IMR-90 (cell line): ENCODE measurements around the gene HSPB6. TPM values are rescaled to one million over a fixed set of nuclear protein-coding genes. Genes with fewer than 3 reads are reported as not detected.

Experiments
- ATAC-seq: fragments of 200-7000 bp; cut with Tn5 transposase; 2 replicates; pipeline ENCODE4 v1.9.1; 2020; ENCODE audit warnings: low read depth, mild to moderate bottlenecking, moderate library complexity
- BruUV-seq: library from RNA; stranded (reverse); fragments of 400-500 nt; replicated peaks from 2 replicates; lab custom pipeline; 2021; lab: Mats Ljungman, UMichigan
- CTCF ChIA-PET: fragments of 300-600 bp; formaldehyde crosslinking; extraction: SDS; loops from one replicate; lab custom pipeline; 2021; ENCODE audit warnings: antibody characterized with exemption; lab: Yijun Ruan, JAX
- POLR2A ChIA-PET: fragments of 300-600 bp; sonication (Branson Sonifier 250); formaldehyde crosslinking; loops from one replicate; lab custom pipeline; 2022; ENCODE audit warnings: antibody characterized with exemption; ENCODE audit not compliant: unreplicated experiment; lab: Charles Lee
- DNase-seq: peaks from one replicate; pipeline ENCODE4 v3.0.0; 2013
- H2AFZ ChIP-seq: replicated peaks from 2 replicates; pipeline ENCODE3; 2013; ENCODE audit warnings: low read length, mild to moderate bottlenecking; ENCODE audit not compliant: poor library complexity
- H2AK5ac ChIP-seq: 2 replicates; pipeline ENCODE4 v1.6.1; 2013; ENCODE audit warnings: low read depth, low read length, inconsistent platforms
- H2AK9ac ChIP-seq: replicated peaks from 2 replicates; pipeline ENCODE3; 2013; ENCODE audit warnings: mild to moderate bottlenecking, low read depth, low read length, moderate library complexity; ENCODE audit not compliant: poor library complexity
- H2BK120ac ChIP-seq: 2 replicates; pipeline ENCODE4 v1.6.1; 2013; ENCODE audit warnings: low read depth, low read length, inconsistent platforms
- H2BK15ac ChIP-seq: 3 replicates; pipeline ENCODE4 v1.6.1; 2013; ENCODE audit warnings: low read depth, low read length, inconsistent platforms
- H2BK20ac ChIP-seq: 2 replicates; pipeline ENCODE4 v1.6.1; 2013; ENCODE audit warnings: low read depth, mild to moderate bottlenecking, inconsistent platforms, low read length, moderate library complexity
- H2BK5ac ChIP-seq: 2 replicates; pipeline ENCODE4 v1.6.1; 2013; ENCODE audit warnings: mild to moderate bottlenecking, low read depth, low read length, inconsistent platforms; ENCODE audit not compliant: poor library complexity, severe bottlenecking
- H3K14ac ChIP-seq: replicated peaks from 2 replicates; pipeline ENCODE4 v1.6.1; 2013; ENCODE audit warnings: low read depth, low read length, inconsistent platforms
- H3K18ac ChIP-seq: 2 replicates; pipeline ENCODE4 v1.6.1; 2013; ENCODE audit warnings: low read depth, low read length, control low read depth
- H3K23ac ChIP-seq: 2 replicates; pipeline ENCODE4 v1.6.1; 2013; ENCODE audit warnings: low read depth, low read length, inconsistent platforms
- H3K27ac ChIP-seq: 2 replicates; pipeline ENCODE4 v1.5.1; 2013; ENCODE audit warnings: mild to moderate bottlenecking, control low read depth, low read length; ENCODE audit not compliant: insufficient read depth
- H3K27me3 ChIP-seq: 2 replicates; pipeline ENCODE4 v1.6.1; 2013; ENCODE audit warnings: low read length; ENCODE audit not compliant: control insufficient read depth, insufficient read depth
- H3K36me3 ChIP-seq: 2 replicates; pipeline ENCODE4 v1.6.1; 2013; ENCODE audit warnings: low read length, mixed read lengths; ENCODE audit not compliant: control insufficient read depth, insufficient read depth
- H3K4ac ChIP-seq: 2 replicates; pipeline ENCODE4 v1.6.1; 2013; ENCODE audit warnings: low read depth, low read length, inconsistent platforms
- H3K4me1 ChIP-seq: 2 replicates; pipeline ENCODE4 v1.6.1; 2013; ENCODE audit warnings: low read length, mixed read lengths; ENCODE audit not compliant: control insufficient read depth, insufficient read depth
- H3K4me2 ChIP-seq: 2 replicates; pipeline ENCODE4 v1.6.1; 2013; ENCODE audit warnings: low read depth, mild to moderate bottlenecking, control low read depth, low read length, moderate library complexity
- H3K4me3 ChIP-seq: 2 replicates; pipeline ENCODE4 v1.5.1; 2013; ENCODE audit warnings: low read depth, mild to moderate bottlenecking, control low read depth, low read length, moderate library complexity; ENCODE audit not compliant: insufficient read depth
- H3K56ac ChIP-seq: 2 replicates; pipeline ENCODE4 v1.6.1; 2013; ENCODE audit warnings: low read length, inconsistent platforms; ENCODE audit not compliant: insufficient read depth; ENCODE audit errors: extremely low read depth
- H3K79me1 ChIP-seq, 2 experiments: 2 replicates each; pipeline ENCODE4 v1.6.1; 2013; ENCODE audit warnings: low read length in 2 of 2, inconsistent platforms in 1 of 2, low read depth in 1 of 2
- H3K9ac ChIP-seq: 2 replicates; pipeline ENCODE4 v1.6.1; 2013; ENCODE audit warnings: low read depth, low read length, control low read depth
- H3K9me1 ChIP-seq: 2 replicates; pipeline ENCODE4 v1.6.1; 2013; ENCODE audit warnings: low read length, inconsistent platforms; ENCODE audit not compliant: insufficient read depth
- H3K9me3 ChIP-seq: 2 replicates; pipeline ENCODE4 v1.6.1; 2013; ENCODE audit warnings: low read length; ENCODE audit not compliant: control insufficient read depth, insufficient read depth
- H4K20me1 ChIP-seq: 2 replicates; pipeline ENCODE4 v1.6.1; 2013; ENCODE audit warnings: low read length, inconsistent platforms; ENCODE audit not compliant: insufficient read depth
- H4K5ac ChIP-seq: 2 replicates; pipeline ENCODE4 v1.6.1; 2013; ENCODE audit warnings: mild to moderate bottlenecking, low read depth, low read length, control low read depth
- H4K8ac ChIP-seq, 2 experiments: 2 replicates each; pipeline ENCODE4 v1.6.1; 2013; ENCODE audit warnings: low read depth in 2 of 2, low read length in 2 of 2, control low read depth in 1 of 2, inconsistent platforms in 1 of 2
- H4K91ac ChIP-seq: 2 replicates; pipeline ENCODE4 v1.6.1; 2013; ENCODE audit warnings: low read depth, low read length, inconsistent platforms; ENCODE audit not compliant: insufficient read depth
- BHLHE40 ChIP-seq: fragments of 150-350 bp; IDR thresholded peaks from 2 replicates; pipeline ENCODE4 v1.6.1; 2016; ENCODE audit warnings: mild to moderate bottlenecking, low read depth, low read length
- CEBPB ChIP-seq: IDR thresholded peaks from 2 replicates; pipeline ENCODE4 v1.6.1; 2012; ENCODE audit warnings: low read depth, low read length, improper control_type of control experiment
- CHD1 ChIP-seq: IDR thresholded peaks from 2 replicates; pipeline ENCODE4 v1.6.1; 2012; ENCODE audit warnings: low read depth, low read length, improper control_type of control experiment
- FOS ChIP-seq: fragments of 150-350 bp; IDR thresholded peaks from 2 replicates; pipeline ENCODE4 v1.6.1; 2016; ENCODE audit warnings: low read depth, low read length
- MAFK ChIP-seq: IDR thresholded peaks from 2 replicates; pipeline ENCODE4 v1.6.1; 2012; ENCODE audit warnings: low read depth, low read length, improper control_type of control experiment
- MAZ ChIP-seq: IDR thresholded peaks from 2 replicates; pipeline ENCODE4 v1.6.1; 2012; ENCODE audit warnings: low read depth, mild to moderate bottlenecking, low read length, improper control_type of control experiment, moderate library complexity, borderline replicate concordance
- MXI1 ChIP-seq: IDR thresholded peaks from 2 replicates; pipeline ENCODE4 v1.6.1; 2012; ENCODE audit warnings: low read depth, mild to moderate bottlenecking, low read length, moderate library complexity, borderline replicate concordance
- NFE2L2 ChIP-seq: fragments of 150-350 bp; IDR thresholded peaks from 2 replicates; pipeline ENCODE4 v1.6.1; 2016; ENCODE audit warnings: low read depth, mild to moderate bottlenecking, low read length
- POLR2A ChIP-seq: IDR thresholded peaks from 2 replicates; pipeline ENCODE4 v1.6.1; 2012; ENCODE audit warnings: mild to moderate bottlenecking, low read depth, low read length
- RAD21 ChIP-seq: IDR thresholded peaks from 2 replicates; pipeline ENCODE4 v1.6.1; 2012; ENCODE audit warnings: low read length, improper control_type of control experiment
- RCOR1 ChIP-seq: IDR thresholded peaks from 2 replicates; pipeline ENCODE4 v1.6.1; 2012; ENCODE audit warnings: mild to moderate bottlenecking, low read length, improper control_type of control experiment; ENCODE audit not compliant: insufficient replicate concordance
- RFX5 ChIP-seq: IDR thresholded peaks from 2 replicates; pipeline ENCODE4 v1.8.0; 2012; ENCODE audit warnings: low read depth, mild to moderate bottlenecking, low read length, moderate library complexity
- SMC3 ChIP-seq: fragments of 150-350 bp; IDR thresholded peaks from 2 replicates; pipeline ENCODE4 v1.6.1; 2016; ENCODE audit warnings: low read depth, mild to moderate bottlenecking, antibody characterized with exemption, low read length, moderate library complexity
- WGBS, 2 experiments: methylation state at CpG; one replicate each; pipeline versions ENCODE4 v1.1.5 to v1.1.7; 2013; ENCODE audit warnings: missing lambda C conversion rate in 2 of 2; ENCODE audit not compliant: insufficient read length in 1 of 2; ENCODE audit errors: extremely low coverage in 2 of 2; 5-methylcytosine and 5-hydroxymethylcytosine counted together
- dilution Hi-C: fragments of 300-500 bp; cut with HindIII; formaldehyde crosslinking; loops from one replicate; pipeline ENCODE4 v1.14.3; 2018; ENCODE audit warnings: low sequenced_read_pairs; ENCODE audit not compliant: unreplicated experiment
- in situ Hi-C: fragments of 300-500 bp; cut with MboI; formaldehyde crosslinking; loops from 3 replicates; pipeline ENCODE4 v1.14.3; 2019; ENCODE audit warnings: low sequenced_read_pairs, inconsistent platforms, mixed read lengths
- intact Hi-C: fragments of 100-400 bp; cut with micrococcal nuclease; formaldehyde crosslinking; loops from 2 replicates; pipeline ENCODE4 v1.10.0; 2022
- polyA plus RNA-seq, 3 experiments: library from polyadenylated mRNA; depleted of rRNA; stranded (reverse); fragments of >200 nt; gene quantifications; 2 replicates each; pipeline ENCODE4 v1.2.3, GENCODE V29; 2012; ENCODE audit warnings: low replicate concordance in 1 of 3
- total RNA-seq: library from RNA; depleted of rRNA; stranded (reverse); fragments of >200 nt; gene quantifications from 2 replicates; pipeline ENCODE4 v1.2.3, GENCODE V29; 2012
- TF ChIP-seq, protein P1 (sequence below): fragments of 150-350 bp; IDR thresholded peaks from 2 replicates; pipeline ENCODE4 v1.6.1; 2017; ENCODE audit warnings: mild to moderate bottlenecking, antibody characterized with exemption, low read length, low read depth
- TF ChIP-seq, protein P2 (sequence below): conservative IDR thresholded peaks from 2 replicates; pipeline ENCODE4 v1.5.1; 2012; ENCODE audit warnings: mild to moderate bottlenecking, low read depth, low read length, improper control_type of control experiment

HSPB6 gene
- total and polyA plus RNA-seq, 2 of the 4 experiments (the other 2 are of a cell fraction): 5.7 to 206 TPM

DNA sequence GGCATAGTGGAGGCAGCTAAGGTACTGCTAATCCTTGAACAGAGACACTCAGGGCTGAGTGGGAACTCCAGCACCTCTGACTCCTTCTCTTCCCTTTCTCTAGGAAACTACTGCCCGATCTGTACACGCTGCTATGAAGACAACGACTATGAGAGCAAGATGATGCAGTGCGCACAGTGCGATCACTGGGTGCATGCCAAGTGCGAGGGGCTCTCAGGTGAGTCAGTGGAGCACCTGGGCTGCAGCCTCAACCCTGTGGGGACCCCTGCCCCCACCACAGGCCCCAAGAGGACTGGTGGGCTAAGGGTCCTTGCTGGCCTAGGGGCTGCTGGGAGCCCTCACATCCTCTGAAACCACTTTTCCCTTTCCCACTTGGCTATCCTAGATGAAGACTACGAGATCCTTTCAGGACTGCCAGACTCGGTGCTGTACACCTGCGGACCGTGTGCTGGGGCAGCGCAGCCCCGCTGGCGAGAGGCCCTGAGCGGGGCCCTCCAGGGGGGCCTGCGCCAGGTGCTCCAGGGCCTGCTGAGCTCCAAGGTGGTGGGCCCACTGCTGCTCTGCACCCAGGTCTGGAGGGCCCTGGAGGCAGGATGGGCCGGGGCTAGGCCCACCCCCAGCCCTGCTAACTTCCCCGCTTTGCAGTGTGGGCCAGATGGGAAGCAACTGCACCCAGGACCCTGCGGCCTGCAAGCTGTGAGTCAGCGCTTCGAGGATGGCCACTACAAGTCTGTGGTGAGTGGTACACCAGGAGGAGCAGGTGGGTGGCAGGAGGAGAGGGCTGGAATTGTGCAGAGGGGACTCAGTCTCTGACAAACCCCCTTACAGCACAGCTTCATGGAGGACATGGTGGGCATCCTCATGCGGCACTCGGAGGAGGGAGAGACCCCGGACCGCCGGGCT lies 29.5 kb downstream of the HSPB6 start:
- H3K36me3 ChIP-seq: peaks cover 97% of the 10 kb centered on the region
- no peak for TF ChIP-seq FOS
- no peak for TF ChIP-seq MAZ
- no peak for TF ChIP-seq SMC3
- TF ChIP-seq BHLHE40: no peak
- no peak for TF ChIP-seq MXI1
- no peak for TF ChIP-seq POLR2A
- TF ChIP-seq CEBPB: no peak
- no peak for TF ChIP-seq RFX5
- no peak for TF ChIP-seq MAFK
- no peak for TF ChIP-seq CHD1
- TF ChIP-seq RAD21: no peak
- no peak for TF ChIP-seq RCOR1
- TF ChIP-seq, protein P1, sequence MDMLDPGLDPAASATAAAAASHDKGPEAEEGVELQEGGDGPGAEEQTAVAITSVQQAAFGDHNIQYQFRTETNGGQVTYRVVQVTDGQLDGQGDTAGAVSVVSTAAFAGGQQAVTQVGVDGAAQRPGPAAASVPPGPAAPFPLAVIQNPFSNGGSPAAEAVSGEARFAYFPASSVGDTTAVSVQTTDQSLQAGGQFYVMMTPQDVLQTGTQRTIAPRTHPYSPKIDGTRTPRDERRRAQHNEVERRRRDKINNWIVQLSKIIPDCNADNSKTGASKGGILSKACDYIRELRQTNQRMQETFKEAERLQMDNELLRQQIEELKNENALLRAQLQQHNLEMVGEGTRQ: no peak
- no peak for TF ChIP-seq NFE2L2
- TF ChIP-seq, protein P2, sequence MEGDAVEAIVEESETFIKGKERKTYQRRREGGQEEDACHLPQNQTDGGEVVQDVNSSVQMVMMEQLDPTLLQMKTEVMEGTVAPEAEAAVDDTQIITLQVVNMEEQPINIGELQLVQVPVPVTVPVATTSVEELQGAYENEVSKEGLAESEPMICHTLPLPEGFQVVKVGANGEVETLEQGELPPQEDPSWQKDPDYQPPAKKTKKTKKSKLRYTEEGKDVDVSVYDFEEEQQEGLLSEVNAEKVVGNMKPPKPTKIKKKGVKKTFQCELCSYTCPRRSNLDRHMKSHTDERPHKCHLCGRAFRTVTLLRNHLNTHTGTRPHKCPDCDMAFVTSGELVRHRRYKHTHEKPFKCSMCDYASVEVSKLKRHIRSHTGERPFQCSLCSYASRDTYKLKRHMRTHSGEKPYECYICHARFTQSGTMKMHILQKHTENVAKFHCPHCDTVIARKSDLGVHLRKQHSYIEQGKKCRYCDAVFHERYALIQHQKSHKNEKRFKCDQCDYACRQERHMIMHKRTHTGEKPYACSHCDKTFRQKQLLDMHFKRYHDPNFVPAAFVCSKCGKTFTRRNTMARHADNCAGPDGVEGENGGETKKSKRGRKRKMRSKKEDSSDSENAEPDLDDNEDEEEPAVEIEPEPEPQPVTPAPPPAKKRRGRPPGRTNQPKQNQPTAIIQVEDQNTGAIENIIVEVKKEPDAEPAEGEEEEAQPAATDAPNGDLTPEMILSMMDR: no peak

More for the DNA sequence above, 29.5 kb downstream of the HSPB6 start:
- ATAC-seq: no peak
- 95% methylated on average over 10 of the region's 25 CpGs; no CpG with 5 or more reads in 1 of the 2 experiments for WGBS, 2 experiments
- Histone ChIP-seq H3K27me3 (no peaks in the 10 kb centered on the region), H3K9me1 (no peaks in the 10 kb centered on the region), H4K91ac (no peak overlapping the region), H3K4ac (no peak overlapping the region), H3K4me3 (no peak overlapping the region), H3K18ac (no peak overlapping the region), H2BK20ac (no peak overlapping the region), H2BK5ac (no peak overlapping the region), H4K20me1 (peaks cover 22% of the 10 kb centered on the region), H3K79me1 (peaks cover 12 to 19% of the 10 kb centered on the region in 2 experiments), H2BK120ac (no peak overlapping the region), H3K23ac (no peak overlapping the region), H3K56ac (no peak overlapping the region), H3K9ac (no peak overlapping the region), H4K8ac (no peak overlapping the region), H3K9me3 (no peaks in the 10 kb centered on the region), H3K14ac (no peak overlapping the region), H2BK15ac (no peak overlapping the region), H2AK5ac (no peak overlapping the region), H4K5ac (no peak overlapping the region), H2AK9ac (no peak overlapping the region), H2AFZ (no peak overlapping the region), H3K27ac (no peak overlapping the region), H3K4me1 (no peaks in the 10 kb centered on the region), H3K4me2 (no peak overlapping the region)
- ChIA-PET POLR2A (no interaction called here), CTCF (no interaction called here)
- no peak for DNase-seq
- in situ Hi-C loops (no loop called here), intact Hi-C loops (no loop called here), dilution Hi-C loops (no loop called here)
- no TSS peak for BruUV-seq
